ACC112 (cell line): ENCODE results near the gene CAP2.
"Not testable (repeated sequence)": the region's sequence is repeated elsewhere in the genome, so short reads cannot be mapped to it uniquely, and the experiment has no call there.

Experiments
- H2AFZ ChIP-seq: fragments of 200-600 bp; sonication (generic); one replicate; pipeline ENCODE4 v1.6.0; 2017; ENCODE audit warnings: antibody characterized with exemption, low read length; ENCODE audit not compliant: unreplicated experiment
- H3K27ac ChIP-seq: fragments of 200-600 bp; sonication (generic); 2 replicates; pipeline ENCODE4 v1.5.1; 2014; ENCODE audit warnings: low read depth, mild to moderate bottlenecking, antibody characterized with exemption, low read length, moderate library complexity
- H3K27me3 ChIP-seq: fragments of 200-600 bp; sonication (generic); 2 replicates; pipeline ENCODE4 v1.6.1; 2014; ENCODE audit warnings: mild to moderate bottlenecking, antibody characterized with exemption, low read length, moderate library complexity, mixed read lengths; ENCODE audit not compliant: insufficient read depth
- H3K36me3 ChIP-seq: fragments of 200-600 bp; sonication (generic); 2 replicates; pipeline ENCODE4 v1.6.1; 2016; ENCODE audit warnings: mild to moderate bottlenecking, antibody characterized with exemption, low read length, moderate library complexity, mixed read lengths; ENCODE audit not compliant: insufficient read depth
- H3K4me1 ChIP-seq: fragments of 200-600 bp; sonication (generic); one replicate; pipeline ENCODE4 v1.6.1; 2016; ENCODE audit warnings: low read length, mixed read lengths; ENCODE audit not compliant: insufficient read depth, unreplicated experiment, control insufficient read depth
- H3K4me3 ChIP-seq: fragments of 200-600 bp; sonication (generic); 2 replicates; pipeline ENCODE4 v1.5.1; 2014; ENCODE audit warnings: mild to moderate bottlenecking, low read depth, low read length
- H3K79me2 ChIP-seq: fragments of 200-600 bp; sonication (generic); one replicate; pipeline ENCODE4 v1.6.0; 2016; ENCODE audit warnings: low read length; ENCODE audit not compliant: control insufficient read depth, unreplicated experiment, insufficient read depth

CAP2 gene

DNA sequence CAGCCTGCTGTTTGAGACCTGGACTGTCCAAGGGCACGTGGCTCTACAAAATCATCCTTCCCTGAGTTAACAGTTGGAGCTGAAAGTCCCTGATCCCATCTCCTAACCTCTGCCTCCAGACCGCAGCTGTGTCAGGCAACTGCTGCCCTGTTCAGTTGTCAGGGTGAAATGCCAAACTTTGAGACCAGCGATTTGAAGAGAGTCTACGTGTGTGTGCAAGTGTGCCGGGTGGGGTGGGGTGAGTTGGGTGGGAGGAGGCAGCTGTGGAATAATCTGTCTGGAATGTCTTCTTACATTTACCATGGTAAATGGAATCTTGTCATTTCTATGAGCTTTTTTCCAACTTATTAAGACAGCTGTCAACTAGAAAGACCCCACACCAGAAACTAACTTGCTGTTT, 125.7 kb downstream of the CAP2 start:
- H3K79me2 ChIP-seq: no peaks in the 10 kb centered on the region
- no peak overlapping the region for H3K27ac ChIP-seq
- no peaks in the 10 kb centered on the region for H3K27me3 ChIP-seq
- H2AFZ ChIP-seq: no peak overlapping the region
- H3K36me3 ChIP-seq: no peaks in the 10 kb centered on the region
- no peak overlapping the region for H3K4me3 ChIP-seq
- H3K4me1 ChIP-seq: no peaks in the 10 kb centered on the region

DNA sequence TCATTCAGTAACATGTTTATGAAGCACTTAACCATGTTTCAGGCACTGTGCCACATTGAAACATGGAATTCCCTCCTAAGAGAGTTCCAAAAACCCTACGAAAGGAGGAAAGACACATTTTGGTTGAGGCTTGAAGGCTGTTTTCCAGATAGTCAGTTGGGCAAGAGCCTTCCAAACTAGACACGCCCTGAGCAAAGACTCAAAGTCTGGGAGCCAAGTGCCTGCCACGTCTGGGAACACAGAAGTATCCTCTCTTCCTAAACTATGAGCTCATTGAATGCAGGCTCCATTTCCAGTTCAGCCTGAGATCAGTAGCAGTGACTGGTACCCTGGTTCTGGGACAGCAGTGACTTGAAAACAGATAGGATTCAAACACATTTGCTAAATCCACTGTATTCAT, 132.2 kb downstream of the CAP2 start:
- Histone ChIP-seq H2AFZ (no peak overlapping the region), H3K4me3 (no peak overlapping the region), H3K36me3 (no peaks in the 10 kb centered on the region), H3K27ac (no peak overlapping the region), H3K4me1 (no peaks in the 10 kb centered on the region), H3K79me2 (no peaks in the 10 kb centered on the region), H3K27me3 (no peaks in the 10 kb centered on the region)

DNA sequence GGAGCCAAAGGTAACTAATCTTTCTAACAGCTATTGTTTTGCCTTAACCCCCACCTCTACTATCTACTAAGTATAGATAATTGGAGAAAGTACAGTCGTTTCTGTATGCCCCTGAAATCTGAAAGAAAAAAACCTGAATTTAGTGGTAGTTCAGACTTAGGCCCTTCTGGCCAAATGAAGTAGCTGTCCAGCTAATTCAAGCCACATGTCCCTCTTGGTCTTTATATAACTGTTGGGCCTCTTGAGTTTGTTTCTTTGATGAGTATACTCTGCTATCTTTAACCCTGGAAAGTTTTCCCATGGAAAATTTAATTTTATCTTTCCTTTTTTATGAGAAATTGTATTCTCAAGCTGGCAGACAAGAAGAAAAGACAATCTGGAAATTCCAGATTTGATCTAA, 133.7 kb downstream of the CAP2 start:
- Histone ChIP-seq H3K4me3 (no peak overlapping the region), H3K79me2 (no peaks in the 10 kb centered on the region), H2AFZ (no peak overlapping the region), H3K4me1 (no peaks in the 10 kb centered on the region), H3K27ac (no peak overlapping the region), H3K36me3 (no peaks in the 10 kb centered on the region), H3K27me3 (no peaks in the 10 kb centered on the region)

DNA sequence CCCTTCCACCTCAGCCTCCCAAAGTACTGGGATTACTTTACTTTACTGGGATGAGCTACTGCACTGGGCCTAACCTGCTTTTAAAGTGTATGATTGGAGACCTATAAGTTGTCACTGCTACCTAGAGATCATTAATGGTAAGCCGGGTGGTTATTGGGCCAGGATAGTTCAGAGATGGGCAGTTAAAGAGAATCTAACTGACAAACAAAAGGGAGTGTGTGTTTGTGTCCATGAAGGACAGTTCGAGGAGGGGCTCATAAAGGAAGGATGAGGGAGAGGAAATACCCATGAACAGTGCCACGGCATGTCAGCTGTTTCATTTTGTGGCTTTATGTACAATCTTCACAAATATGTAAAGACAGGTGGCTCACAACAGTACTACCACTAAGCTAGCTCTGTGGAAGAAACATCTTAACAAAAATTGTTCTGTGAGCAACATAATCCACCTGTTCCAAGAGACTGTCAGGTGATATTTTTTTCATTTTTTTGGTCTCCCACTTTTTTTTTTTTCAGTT, 137.0 kb downstream of the CAP2 start:
- no peak overlapping the region for H3K4me3 ChIP-seq
- H3K36me3 ChIP-seq: no peaks in the 10 kb centered on the region
- no peaks in the 10 kb centered on the region for H3K4me1 ChIP-seq
- H3K27ac ChIP-seq: no peak overlapping the region
- no peaks in the 10 kb centered on the region for H3K79me2 ChIP-seq
- no peaks in the 10 kb centered on the region for H3K27me3 ChIP-seq
- H2AFZ ChIP-seq: no peak overlapping the region

DNA sequence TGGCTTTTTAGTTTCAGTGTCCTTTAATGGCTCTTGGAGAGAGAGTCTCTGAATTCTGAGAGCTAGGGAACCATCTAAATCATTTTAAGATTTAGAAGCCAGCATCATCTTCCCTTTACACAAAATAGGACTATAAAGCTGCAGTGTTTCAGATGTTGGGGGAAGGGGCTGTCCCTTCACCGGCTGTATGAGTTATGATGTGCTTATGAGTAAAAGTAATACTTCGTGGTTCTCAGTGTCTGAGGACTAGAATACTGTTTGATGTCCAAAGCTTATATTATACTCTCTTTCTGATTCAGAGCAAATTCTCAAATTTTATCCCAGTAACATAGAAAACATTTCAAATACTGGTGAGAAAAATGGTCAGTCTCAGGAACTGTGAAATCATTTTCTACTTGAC, 143.2 kb downstream of the CAP2 start:
- no peak overlapping the region for H3K4me3 ChIP-seq
- H3K27ac ChIP-seq: no peak overlapping the region
- H3K27me3 ChIP-seq: no peaks in the 10 kb centered on the region
- no peak overlapping the region for H2AFZ ChIP-seq
- no peaks in the 10 kb centered on the region for H3K79me2 ChIP-seq
- no peaks in the 10 kb centered on the region for H3K36me3 ChIP-seq
- H3K4me1 ChIP-seq: no peaks in the 10 kb centered on the region

DNA sequence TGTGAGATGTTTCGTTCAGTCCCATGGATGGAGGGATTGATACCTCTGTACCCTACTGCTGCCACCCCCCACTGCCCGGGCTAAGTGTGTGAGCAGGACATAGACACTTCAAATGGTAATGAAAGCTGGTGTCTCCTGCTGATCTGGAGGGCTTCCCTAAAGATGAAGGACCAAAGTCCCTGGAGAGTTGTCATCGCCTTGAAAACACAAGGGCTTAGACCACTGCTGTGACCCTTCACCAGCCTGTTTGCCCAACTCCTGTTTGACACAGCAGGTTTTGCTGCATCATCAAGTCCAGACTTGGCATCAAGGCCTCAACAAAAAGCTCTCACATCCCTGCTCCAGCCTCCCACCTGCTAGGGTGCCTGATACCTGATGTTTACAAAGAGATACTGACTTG, 148.8 kb downstream of the CAP2 start:
- H3K36me3 ChIP-seq: no peaks in the 10 kb centered on the region
- no peak overlapping the region for H2AFZ ChIP-seq

DNA sequence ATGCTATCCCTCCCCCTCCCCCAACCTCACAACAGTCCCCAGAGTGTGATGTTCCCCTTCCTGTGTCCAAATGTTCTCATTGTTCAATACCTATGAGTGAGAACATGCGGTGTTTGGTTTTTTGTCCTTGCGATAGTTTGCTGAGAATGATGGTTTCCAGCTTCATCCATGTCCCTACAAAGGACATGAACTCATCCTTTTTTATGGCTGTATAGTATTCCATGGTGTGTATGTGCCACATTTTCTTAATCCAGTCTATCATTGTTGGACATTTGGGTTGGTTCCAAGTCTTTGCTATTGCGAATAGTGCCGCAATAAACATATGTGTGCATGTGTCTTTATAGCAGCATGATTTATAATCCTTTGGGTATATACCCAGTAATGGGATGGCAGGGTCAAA, 152.3 kb downstream of the CAP2 start:
- not testable (repeated sequence) for H3K36me3 ChIP-seq, H3K4me1 ChIP-seq, H3K27ac ChIP-seq, H3K4me3 ChIP-seq, H3K27me3 ChIP-seq, H2AFZ ChIP-seq, H3K79me2 ChIP-seq

More for the DNA sequence above, 148.8 kb downstream of the CAP2 start:
- Histone ChIP-seq H3K4me1 (no peaks in the 10 kb centered on the region), H3K27ac (no peak overlapping the region), H3K27me3 (no peaks in the 10 kb centered on the region), H3K4me3 (no peak overlapping the region), H3K79me2 (no peaks in the 10 kb centered on the region)

DNA sequence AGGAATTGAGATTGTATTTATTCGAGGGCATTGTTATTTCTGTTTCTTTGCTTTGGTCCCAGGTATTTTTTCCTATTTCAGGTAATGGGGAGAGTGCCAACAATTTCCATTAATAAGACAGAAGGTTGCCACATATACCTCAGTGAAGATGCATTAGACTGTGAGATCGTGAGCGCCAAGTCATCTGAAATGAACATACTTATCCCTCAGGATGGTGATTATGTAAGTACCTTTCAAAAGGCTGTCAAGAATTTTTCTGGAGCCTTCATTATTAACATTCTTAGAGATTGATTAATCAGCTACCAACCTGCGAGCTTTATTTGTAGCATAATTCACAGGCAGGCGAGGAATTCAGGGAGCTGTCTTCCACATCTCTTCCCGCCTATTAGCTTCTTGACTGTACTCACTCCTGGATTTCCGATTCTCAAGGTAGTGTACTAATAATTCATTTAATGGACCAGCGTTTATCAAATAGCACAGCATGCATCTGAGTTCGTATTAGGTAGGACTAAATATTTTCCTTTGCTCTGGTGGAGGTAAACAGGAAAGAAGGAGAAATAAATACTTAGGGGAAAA, 158.1 kb downstream of the CAP2 start:
- H3K79me2 ChIP-seq: no peaks in the 10 kb centered on the region
- H3K36me3 ChIP-seq: no peaks in the 10 kb centered on the region
- no peak overlapping the region for H3K4me3 ChIP-seq
- no peaks in the 10 kb centered on the region for H3K27me3 ChIP-seq
- H3K4me1 ChIP-seq: no peaks in the 10 kb centered on the region
- H2AFZ ChIP-seq: no peak overlapping the region
- no peak overlapping the region for H3K27ac ChIP-seq

DNA sequence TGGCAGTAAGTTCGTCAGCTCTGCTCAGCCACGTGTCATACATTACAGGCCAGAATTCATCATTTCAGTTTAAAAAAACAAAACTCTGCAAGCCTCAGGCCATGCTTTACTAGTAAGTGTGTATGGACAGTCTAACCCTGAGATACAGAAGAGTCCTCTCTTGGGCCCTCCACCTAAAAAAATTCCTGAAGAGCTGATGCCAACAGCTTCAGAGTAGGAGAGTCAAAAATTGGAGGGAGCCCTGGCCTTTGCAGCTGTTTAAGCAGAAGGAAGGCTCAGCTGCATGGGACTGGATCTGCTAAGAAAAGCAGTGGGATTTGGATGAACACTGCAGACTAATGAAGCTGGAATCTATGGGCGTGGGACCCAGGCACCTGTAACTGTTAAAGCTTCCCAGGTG, 159.5 kb downstream of the CAP2 start:
- Histone ChIP-seq H3K4me1 (no peaks in the 10 kb centered on the region), H2AFZ (no peak overlapping the region), H3K27me3 (no peaks in the 10 kb centered on the region), H3K36me3 (no peaks in the 10 kb centered on the region), H3K4me3 (no peak overlapping the region), H3K79me2 (no peaks in the 10 kb centered on the region), H3K27ac (no peak overlapping the region)

DNA sequence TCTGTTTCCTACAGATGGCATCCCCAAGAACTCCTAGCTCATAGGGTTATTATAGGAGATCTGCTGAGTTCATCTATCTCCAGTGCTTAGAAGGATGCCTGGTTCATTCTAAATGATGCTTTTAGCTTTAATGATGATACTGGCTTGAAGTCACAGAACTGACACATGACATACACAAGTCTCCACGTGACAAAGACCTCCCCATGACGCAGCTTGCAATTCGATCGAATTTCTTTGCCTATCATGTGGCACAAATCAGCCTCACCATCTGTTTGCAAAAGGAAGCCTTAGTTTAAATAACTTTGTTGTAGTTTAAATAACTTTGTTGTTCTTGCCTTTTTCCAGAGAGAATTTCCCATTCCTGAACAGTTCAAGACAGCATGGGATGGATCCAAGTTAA, 162.6 kb downstream of the CAP2 start:
- Histone ChIP-seq H2AFZ (no peak overlapping the region), H3K4me1 (no peaks in the 10 kb centered on the region), H3K27me3 (no peaks in the 10 kb centered on the region), H3K36me3 (no peaks in the 10 kb centered on the region), H3K79me2 (no peaks in the 10 kb centered on the region), H3K4me3 (no peak overlapping the region), H3K27ac (no peak overlapping the region)

DNA sequence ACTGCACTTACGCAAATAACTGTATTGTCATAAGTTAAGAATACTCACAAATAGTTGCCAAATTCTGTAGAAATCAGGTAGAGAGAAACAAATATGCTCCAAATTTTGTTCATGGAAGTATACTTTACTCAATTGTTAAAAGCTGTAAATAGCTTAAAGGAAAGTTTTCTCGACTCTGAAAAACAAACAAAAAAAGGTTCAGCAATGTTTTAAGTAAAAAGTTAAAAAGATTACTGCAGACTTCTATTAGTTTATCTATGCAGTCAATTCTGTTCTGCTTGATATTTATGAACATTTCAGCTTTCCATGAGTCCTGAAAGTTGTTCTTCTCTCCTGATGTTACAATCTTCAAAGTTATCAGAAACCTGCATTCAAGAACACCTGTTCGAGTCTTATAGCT, 169.2 kb downstream of the CAP2 start:
- no peaks in the 10 kb centered on the region for H3K79me2 ChIP-seq
- H3K27me3 ChIP-seq: no peaks in the 10 kb centered on the region
- no peak overlapping the region for H2AFZ ChIP-seq
- no peaks in the 10 kb centered on the region for H3K36me3 ChIP-seq
- no peak overlapping the region for H3K4me3 ChIP-seq
- H3K4me1 ChIP-seq: no peaks in the 10 kb centered on the region
- no peak overlapping the region for H3K27ac ChIP-seq
